ENCODE results near the gene KIAA1958. TPM values are rescaled to one million over a fixed set of nuclear protein-coding genes. Genes with fewer than 3 reads are reported as not detected.
"Not testable (repeated sequence)": the region's sequence is repeated elsewhere in the genome, so short reads cannot be mapped to it uniquely, and the experiment has no call there.

KIAA1958 gene
- total RNA-seq, 1 donor = 2.5 TPM

DNA sequence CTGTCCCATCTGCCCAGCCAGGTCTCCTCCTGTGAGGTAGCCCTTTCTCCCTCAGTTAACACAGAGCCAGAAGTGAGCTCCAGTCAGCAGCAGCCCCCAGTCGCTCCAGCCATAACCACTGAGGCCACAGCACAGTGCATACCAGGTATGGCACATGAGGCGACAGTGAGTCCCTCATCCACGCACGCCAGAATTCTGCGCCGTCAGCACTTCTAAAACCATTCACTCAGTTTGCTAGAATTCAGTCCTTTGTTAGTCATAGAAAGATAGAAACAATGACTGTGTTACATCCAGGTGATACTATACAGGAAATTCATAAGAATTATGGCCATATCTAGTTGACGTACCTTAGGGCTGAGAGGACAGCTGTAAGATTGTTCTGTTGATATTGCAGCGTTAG lies 88.5 kb downstream of the KIAA1958 start:
- Histone ChIP-seq H2AFZ (ENCODE audit: low read length) (no peak overlapping the region), H3K27ac (ENCODE audit: low read depth, low read length) (no peak overlapping the region)

DNA sequence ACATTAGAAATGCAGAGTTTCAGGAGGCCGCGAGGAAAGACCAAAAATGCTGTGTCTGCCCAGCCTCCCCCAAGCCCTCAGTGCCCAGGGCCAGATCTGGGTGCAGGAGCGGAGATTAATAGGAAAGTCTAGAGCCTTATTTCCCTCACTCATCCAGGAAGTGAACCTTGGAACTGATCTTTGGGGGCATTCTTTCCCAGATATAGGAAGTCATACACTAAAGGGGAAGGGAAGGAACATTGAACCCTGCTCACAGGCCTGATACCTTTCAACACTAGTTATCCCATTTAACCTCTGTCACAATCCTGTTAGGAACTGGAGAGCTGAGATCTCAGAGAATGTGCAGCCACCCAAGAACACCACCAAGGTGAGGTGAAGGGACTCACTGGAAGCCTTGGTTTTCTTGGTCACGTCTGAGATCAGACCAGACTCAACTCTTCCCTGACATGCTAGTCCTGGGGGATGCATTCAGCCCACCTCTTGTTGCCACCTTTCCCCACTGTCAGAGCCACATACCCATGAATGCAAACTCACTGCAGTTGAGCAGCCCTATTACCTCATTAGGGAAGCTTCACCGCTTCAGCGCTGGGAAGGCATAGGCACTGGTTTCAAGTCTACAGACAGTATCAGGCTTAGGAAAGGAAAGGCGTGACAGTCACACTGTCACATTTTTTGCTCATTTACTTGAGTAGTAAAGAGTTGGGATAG lies 95.0 kb downstream of the KIAA1958 start:
- Histone ChIP-seq H3K27me3 (ENCODE audit: insufficient read depth, low read length) (no peaks in the 10 kb centered on the region), H4K20me1 (ENCODE audit: insufficient read depth, low read length) (no peaks in the 10 kb centered on the region), H3K27ac (ENCODE audit: low read depth, low read length) (no peak overlapping the region), H3K79me2 (ENCODE audit: insufficient read depth, low read length) (no peaks in the 10 kb centered on the region), H3K9me3 (ENCODE audit: low read depth, low read length) (no peaks in the 10 kb centered on the region), H3K4me2 (ENCODE audit: insufficient read depth, low read length) (no peak overlapping the region), H3K4me1 (ENCODE audit: insufficient read depth, low read length) (no peaks in the 10 kb centered on the region), H3K36me3 (ENCODE audit: insufficient read depth, low read length) (no peaks in the 10 kb centered on the region), H3K4me3 (ENCODE audit: insufficient read depth, low read length) (no peak overlapping the region), H2AFZ (ENCODE audit: low read length) (no peak overlapping the region)
- TF ChIP-seq, protein P1, sequence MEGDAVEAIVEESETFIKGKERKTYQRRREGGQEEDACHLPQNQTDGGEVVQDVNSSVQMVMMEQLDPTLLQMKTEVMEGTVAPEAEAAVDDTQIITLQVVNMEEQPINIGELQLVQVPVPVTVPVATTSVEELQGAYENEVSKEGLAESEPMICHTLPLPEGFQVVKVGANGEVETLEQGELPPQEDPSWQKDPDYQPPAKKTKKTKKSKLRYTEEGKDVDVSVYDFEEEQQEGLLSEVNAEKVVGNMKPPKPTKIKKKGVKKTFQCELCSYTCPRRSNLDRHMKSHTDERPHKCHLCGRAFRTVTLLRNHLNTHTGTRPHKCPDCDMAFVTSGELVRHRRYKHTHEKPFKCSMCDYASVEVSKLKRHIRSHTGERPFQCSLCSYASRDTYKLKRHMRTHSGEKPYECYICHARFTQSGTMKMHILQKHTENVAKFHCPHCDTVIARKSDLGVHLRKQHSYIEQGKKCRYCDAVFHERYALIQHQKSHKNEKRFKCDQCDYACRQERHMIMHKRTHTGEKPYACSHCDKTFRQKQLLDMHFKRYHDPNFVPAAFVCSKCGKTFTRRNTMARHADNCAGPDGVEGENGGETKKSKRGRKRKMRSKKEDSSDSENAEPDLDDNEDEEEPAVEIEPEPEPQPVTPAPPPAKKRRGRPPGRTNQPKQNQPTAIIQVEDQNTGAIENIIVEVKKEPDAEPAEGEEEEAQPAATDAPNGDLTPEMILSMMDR (IDR thresholded peaks at IDR 0.05; ENCODE audit: extremely low read depth, low read depth, low read length) = no peak
- no peak for DNase-seq (ENCODE audit: insufficient read length, low spot score, missing footprints)

More for the DNA sequence above, 88.5 kb downstream of the KIAA1958 start:
- Histone ChIP-seq H3K36me3 (ENCODE audit: insufficient read depth, low read length) (no peaks in the 10 kb centered on the region), H3K9me3 (ENCODE audit: low read depth, low read length) (no peaks in the 10 kb centered on the region), H3K4me1 (ENCODE audit: insufficient read depth, low read length) (no peaks in the 10 kb centered on the region), H3K4me3 (ENCODE audit: insufficient read depth, low read length) (no peak overlapping the region), H4K20me1 (ENCODE audit: insufficient read depth, low read length) (no peaks in the 10 kb centered on the region), H3K4me2 (ENCODE audit: insufficient read depth, low read length) (no peak overlapping the region), H3K79me2 (ENCODE audit: insufficient read depth, low read length) (no peaks in the 10 kb centered on the region), H3K27me3 (ENCODE audit: insufficient read depth, low read length) (no peaks in the 10 kb centered on the region)
- DNase-seq (ENCODE audit: insufficient read length, low spot score, missing footprints) = no peak
- TF ChIP-seq, protein P1 (IDR thresholded peaks at IDR 0.05; ENCODE audit: extremely low read depth, low read depth, low read length) = no peak

DNA sequence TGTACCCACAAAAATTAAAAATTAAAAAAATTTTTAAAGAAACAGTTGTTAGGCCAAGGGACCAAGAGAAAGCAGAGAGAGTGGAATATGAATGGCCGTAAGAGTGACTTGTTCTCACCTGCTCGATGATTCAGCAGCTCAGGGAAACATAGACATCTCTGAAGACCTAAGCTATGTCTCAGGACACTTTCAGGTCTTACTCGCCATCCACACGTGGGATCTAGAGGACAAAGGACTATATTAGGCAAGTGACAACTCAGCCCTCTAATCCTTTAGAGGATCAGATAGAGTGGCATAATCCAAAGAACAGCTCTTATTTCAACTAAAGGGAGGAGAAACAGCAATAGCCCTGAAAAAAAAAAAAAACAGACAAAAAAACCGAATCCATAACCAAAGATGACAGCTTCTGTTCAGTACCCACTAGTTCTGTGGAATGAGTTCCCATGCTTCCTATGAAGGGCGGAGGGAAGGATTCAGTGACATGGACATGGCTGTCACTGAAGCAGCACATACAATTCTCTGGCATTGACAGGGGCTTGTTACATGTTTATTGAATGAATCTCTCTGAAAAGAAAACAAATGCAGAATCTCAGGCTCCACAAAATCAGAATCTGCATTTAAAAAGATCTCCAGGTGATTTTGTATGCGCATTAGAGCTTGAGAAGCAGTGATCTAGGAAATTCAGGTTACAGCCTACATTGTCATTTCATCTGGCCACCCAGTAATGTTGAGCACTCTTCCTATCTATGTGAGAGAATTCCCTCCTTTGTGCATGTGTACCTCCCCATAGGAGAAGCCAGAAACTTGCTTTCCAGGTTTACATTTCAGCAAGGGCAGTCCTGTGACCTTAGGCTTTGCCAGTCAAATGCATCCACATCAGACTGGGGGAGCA lies 96.0 kb downstream of the KIAA1958 start:
- no peaks in the 10 kb centered on the region for H3K27me3 ChIP-seq (ENCODE audit: insufficient read depth, low read length)
- H3K27ac ChIP-seq (ENCODE audit: low read depth, low read length) = no peak overlapping the region
- no peaks in the 10 kb centered on the region for H3K79me2 ChIP-seq (ENCODE audit: insufficient read depth, low read length)
- H3K4me2 ChIP-seq (ENCODE audit: insufficient read depth, low read length) = no peak overlapping the region
- no peaks in the 10 kb centered on the region for H4K20me1 ChIP-seq (ENCODE audit: insufficient read depth, low read length)
- no peak for DNase-seq (ENCODE audit: insufficient read length, low spot score, missing footprints)
- H3K36me3 ChIP-seq (ENCODE audit: insufficient read depth, low read length) = no peaks in the 10 kb centered on the region
- H3K9me3 ChIP-seq (ENCODE audit: low read depth, low read length) = no peaks in the 10 kb centered on the region
- no peaks in the 10 kb centered on the region for H3K4me1 ChIP-seq (ENCODE audit: insufficient read depth, low read length)
- H2AFZ ChIP-seq (ENCODE audit: low read length) = no peak overlapping the region
- H3K4me3 ChIP-seq (ENCODE audit: insufficient read depth, low read length) = no peak overlapping the region
- TF ChIP-seq, protein P1 (IDR thresholded peaks at IDR 0.05; ENCODE audit: extremely low read depth, low read depth, low read length) = no peak

DNA sequence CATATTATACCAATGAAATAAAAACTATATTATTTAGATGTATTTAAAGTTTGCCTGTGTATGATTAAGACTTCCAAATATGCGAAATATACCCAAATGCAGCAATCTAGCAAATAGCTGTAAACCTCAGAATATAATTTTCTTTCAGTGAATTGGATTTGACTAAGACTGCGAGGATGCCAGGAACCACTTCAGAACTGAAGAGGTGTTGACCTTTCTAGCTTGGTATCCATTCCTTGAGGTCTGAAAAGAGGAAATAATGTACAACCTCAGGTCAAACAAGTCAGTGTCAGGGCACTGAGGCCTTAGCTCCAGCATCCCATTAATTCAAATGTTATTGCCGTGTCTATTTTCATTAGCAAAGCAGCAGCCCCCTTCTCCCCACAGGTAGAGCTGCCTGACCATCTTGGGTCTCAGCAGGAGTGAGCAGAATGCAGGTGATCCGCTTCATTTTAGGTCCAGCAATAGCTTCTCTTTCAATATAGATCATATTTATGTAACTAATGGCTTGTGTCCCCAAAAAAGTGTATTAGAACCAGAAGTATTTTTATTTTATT lies 100.0 kb downstream of the KIAA1958 start:
- no peaks in the 10 kb centered on the region for H3K4me1 ChIP-seq (ENCODE audit: insufficient read depth, low read length)
- TF ChIP-seq, protein P1 (IDR thresholded peaks at IDR 0.05; ENCODE audit: extremely low read depth, low read depth, low read length) = no peak
- H3K4me2 ChIP-seq (ENCODE audit: insufficient read depth, low read length) = no peak overlapping the region
- no peaks in the 10 kb centered on the region for H3K79me2 ChIP-seq (ENCODE audit: insufficient read depth, low read length)
- H3K27me3 ChIP-seq (ENCODE audit: insufficient read depth, low read length) = no peaks in the 10 kb centered on the region
- H3K4me3 ChIP-seq (ENCODE audit: insufficient read depth, low read length) = no peak overlapping the region
- no peaks in the 10 kb centered on the region for H3K9me3 ChIP-seq (ENCODE audit: low read depth, low read length)
- no peak overlapping the region for H2AFZ ChIP-seq (ENCODE audit: low read length)
- no peak overlapping the region for H3K27ac ChIP-seq (ENCODE audit: low read depth, low read length)
- peak; percentile 35 for DNase-seq (ENCODE audit: insufficient read length, low spot score, missing footprints)
- H4K20me1 ChIP-seq (ENCODE audit: insufficient read depth, low read length) = no peaks in the 10 kb centered on the region
- no peaks in the 10 kb centered on the region for H3K36me3 ChIP-seq (ENCODE audit: insufficient read depth, low read length)

DNA sequence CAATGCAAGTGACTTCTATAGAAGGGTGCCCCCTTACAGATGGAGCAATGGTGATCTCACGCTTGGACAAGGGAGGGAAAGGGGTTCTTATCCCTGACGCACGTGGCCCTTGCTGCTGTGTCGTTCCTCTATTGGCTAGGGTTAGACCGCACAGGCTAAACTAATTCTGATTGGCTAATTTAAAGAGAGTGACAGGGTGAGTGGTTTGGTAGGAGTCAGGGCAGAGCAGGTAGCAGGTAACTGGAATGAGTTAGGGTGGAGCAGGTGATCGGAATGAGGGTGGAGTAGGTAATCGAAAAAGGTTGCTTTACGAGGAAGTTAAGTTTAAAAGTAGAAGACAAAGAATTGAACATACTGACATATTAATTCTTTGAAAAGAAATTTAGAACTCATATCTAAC lies 105.2 kb downstream of the KIAA1958 start:
- not testable (repeated sequence) for H3K36me3 ChIP-seq (ENCODE audit: insufficient read depth, low read length); DNase-seq (ENCODE audit: insufficient read length, low spot score, missing footprints); H3K9me3 ChIP-seq (ENCODE audit: low read depth, low read length); H3K27ac ChIP-seq (ENCODE audit: low read depth, low read length); H3K4me3 ChIP-seq (ENCODE audit: insufficient read depth, low read length); H3K4me1 ChIP-seq (ENCODE audit: insufficient read depth, low read length); H3K27me3 ChIP-seq (ENCODE audit: insufficient read depth, low read length); H4K20me1 ChIP-seq (ENCODE audit: insufficient read depth, low read length); H2AFZ ChIP-seq (ENCODE audit: low read length); H3K79me2 ChIP-seq (ENCODE audit: insufficient read depth, low read length); H3K4me2 ChIP-seq (ENCODE audit: insufficient read depth, low read length)

All from osteoblast (primary cell).